Astrocyte of the cerebellum (primary cell): ENCODE measurements around the gene BMAL1.

Experiments
- DNase-seq: peaks from one replicate; pipeline ENCODE4 v3.0.0-alpha.2; 2011; ENCODE audit warnings: low read depth
- H3K4me3 ChIP-seq: 2 replicates; pipeline ENCODE4 v1.5.1; 2011; ENCODE audit warnings: mild to moderate bottlenecking, low read depth, low read length, moderate library complexity
- in situ Hi-C: cut with HindIII; loops from 2 replicates; pipeline ENCODE4 v1.10.0; 2017; ENCODE audit warnings: low sequenced_read_pairs
- TF ChIP-seq, protein P1 (sequence below): IDR thresholded peaks from 2 replicates; pipeline ENCODE4 v1.5.1; 2012; ENCODE audit warnings: low read length, low read depth, moderate library complexity, mild to moderate bottlenecking; ENCODE audit errors: missing control alignments

Gene BMAL1

DNA sequence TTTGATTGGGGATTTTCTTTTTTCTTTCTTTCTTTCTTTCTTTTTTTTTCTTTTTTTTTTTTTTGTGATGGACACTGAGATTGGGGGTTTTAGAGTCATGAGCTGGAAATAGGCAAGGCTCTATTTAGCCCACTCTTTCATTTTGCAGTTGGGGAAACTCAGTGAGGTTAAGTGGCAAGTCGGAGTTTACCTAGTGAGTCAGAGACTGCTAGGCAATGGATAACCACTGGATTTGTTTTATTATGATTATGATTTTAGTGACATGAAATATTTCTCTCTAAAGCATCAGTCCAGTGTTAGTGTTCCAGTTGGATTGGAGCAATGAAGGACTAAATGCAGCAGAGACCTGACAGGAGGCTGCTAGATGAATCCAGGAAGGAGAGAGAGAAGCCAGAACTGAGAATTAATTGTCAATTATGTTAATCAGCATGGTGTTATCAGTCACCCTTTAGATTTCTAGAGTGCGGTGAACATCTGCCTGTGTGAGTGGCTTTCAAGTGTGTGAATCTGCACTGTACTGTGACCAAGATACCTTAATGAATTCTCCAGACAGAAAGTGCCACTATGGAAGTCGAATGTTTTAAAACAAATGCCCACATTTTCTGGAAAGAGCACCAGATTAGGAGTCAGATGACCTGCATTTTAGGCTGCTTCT lies 10.9 kb downstream of the BMAL1 start:
- H3K4me3 ChIP-seq: no peak overlapping the region
- TF ChIP-seq, protein P1, sequence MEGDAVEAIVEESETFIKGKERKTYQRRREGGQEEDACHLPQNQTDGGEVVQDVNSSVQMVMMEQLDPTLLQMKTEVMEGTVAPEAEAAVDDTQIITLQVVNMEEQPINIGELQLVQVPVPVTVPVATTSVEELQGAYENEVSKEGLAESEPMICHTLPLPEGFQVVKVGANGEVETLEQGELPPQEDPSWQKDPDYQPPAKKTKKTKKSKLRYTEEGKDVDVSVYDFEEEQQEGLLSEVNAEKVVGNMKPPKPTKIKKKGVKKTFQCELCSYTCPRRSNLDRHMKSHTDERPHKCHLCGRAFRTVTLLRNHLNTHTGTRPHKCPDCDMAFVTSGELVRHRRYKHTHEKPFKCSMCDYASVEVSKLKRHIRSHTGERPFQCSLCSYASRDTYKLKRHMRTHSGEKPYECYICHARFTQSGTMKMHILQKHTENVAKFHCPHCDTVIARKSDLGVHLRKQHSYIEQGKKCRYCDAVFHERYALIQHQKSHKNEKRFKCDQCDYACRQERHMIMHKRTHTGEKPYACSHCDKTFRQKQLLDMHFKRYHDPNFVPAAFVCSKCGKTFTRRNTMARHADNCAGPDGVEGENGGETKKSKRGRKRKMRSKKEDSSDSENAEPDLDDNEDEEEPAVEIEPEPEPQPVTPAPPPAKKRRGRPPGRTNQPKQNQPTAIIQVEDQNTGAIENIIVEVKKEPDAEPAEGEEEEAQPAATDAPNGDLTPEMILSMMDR: no peak
- no peak for DNase-seq
- in situ Hi-C loops: no loop called here

DNA sequence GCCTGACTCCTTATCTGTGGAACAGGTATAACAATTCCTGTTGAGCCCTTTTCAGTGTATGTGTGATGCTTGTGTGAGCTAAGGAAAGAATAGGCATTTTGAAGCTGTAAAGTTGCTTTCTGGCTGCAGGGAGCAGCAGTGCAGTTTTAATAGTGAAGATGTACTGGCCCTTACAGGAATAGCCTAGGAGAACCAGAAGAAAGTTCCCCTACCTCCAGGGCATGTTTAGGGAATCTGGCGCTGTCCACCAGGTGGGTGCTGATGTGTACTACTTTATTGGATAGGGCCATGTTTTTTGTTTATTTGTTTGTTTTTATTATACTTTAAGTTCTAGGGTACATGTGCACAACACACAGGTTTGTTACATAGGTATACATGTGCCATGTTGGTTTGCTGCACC lies 11.5 kb downstream of the BMAL1 start:
- no peak overlapping the region for H3K4me3 ChIP-seq
- in situ Hi-C loops: no loop called here
- DNase-seq: peak; percentile 13
- TF ChIP-seq, protein P1: peak; percentile 14

DNA sequence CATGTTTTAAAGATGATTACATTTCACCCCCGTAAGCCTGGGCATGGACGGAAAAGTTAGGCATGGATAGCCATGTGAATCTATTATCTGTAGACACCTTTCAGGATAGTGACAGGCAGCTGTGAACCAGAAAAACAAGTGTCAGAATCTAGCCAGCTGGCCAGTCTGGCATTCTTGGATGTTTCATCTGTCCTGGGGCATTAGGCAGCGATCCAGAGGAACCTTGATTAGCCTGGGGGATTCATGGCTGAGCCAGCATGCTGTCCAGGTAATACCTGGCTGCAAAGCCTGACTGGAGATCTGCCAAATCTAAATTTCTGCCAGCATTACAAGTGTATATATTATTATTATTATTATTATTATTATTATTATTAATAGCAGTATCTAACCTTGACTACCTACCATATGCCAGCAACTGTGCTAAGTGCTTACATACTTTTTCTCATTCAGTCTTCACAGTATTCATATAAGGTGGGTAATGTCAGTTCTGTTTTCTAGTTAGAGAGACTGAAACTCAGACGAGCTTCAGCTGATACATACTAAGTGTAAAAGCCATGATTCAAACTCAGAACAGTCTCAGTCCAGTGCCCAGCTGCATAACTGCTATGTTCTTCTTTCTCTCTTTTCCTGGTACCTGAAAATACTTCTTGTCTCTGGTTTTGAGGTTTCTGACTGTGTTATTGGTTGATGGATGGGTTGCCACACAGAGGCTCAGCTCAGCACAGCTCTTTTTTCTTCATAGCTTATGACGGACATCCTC lies 12.8 kb downstream of the BMAL1 start:
- no peak overlapping the region for H3K4me3 ChIP-seq
- in situ Hi-C loops: no loop called here
- DNase-seq: no peak
- TF ChIP-seq, protein P1: no peak

DNA sequence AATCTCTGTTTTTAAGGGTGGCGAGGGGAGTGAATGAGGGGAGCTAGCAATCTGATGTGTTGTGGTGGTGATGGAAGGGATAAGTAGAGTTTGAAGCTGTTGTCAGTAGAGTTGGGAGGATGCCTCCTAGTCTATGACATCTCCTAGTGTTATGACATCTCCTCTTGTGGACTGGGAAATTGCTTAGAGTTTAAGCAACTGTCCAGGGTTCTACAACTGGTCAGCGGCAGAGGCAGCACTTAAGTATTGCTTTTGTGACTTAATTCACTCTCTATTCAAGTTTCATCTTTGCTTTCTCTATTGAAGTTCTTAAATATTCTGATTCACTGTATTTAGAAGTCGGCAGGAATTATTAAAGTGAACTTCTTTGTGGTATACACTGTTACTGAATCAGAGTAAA lies 13.8 kb downstream of the BMAL1 start:
- in situ Hi-C loops: no loop called here
- H3K4me3 ChIP-seq: no peak overlapping the region
- TF ChIP-seq, protein P1: no peak
- DNase-seq: no peak

DNA sequence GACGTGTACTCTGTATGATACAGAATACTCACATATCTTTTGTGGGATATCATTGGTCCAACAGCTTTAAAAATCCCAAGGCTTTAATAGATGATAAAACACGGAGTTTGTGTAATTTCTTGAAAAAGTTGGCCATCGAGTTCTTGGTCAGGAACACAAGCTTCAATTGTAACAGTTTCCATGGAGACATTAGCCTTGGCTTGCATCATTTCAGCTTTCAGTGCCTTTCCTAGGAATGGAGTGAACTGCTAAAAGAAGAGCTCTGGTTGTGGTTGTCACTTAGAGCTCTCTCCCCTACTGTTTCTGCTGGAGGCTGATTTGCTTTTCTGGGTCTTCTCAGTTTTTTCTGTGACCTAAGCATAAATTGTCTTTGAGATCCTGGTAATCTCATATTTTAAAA lies 14.2 kb downstream of the BMAL1 start:
- DNase-seq: no peak

DNA sequence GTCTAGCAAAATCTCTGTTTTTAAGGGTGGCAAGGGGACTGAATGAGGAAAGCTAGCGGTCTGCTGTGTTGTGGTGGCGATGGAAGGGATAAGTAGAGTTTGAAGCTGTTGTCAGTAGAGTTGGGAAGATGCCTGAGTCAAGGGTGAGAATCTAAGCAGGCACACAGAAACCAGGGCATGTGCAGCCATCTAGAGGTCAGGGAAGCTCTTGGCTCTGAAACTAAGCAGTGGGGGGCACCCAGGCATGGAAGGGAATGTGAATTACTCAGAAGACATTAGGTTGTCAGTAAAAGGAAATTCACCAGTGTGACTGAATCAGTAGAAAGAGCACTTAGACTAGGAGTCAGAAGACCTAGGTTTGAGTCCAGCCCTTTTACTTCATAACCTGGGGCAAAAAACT lies 15.4 kb downstream of the BMAL1 start:
- TF ChIP-seq, protein P1: no peak
- DNase-seq: no peak
- H3K4me3 ChIP-seq: no peak overlapping the region
- in situ Hi-C loops: no loop called here

More for the DNA sequence above, 14.2 kb downstream of the BMAL1 start:
- TF ChIP-seq, protein P1: no peak
- in situ Hi-C loops: no loop called here
- no peak overlapping the region for H3K4me3 ChIP-seq
